ENCODE data around the gene BAK1.

Gene BAK1

DNA sequence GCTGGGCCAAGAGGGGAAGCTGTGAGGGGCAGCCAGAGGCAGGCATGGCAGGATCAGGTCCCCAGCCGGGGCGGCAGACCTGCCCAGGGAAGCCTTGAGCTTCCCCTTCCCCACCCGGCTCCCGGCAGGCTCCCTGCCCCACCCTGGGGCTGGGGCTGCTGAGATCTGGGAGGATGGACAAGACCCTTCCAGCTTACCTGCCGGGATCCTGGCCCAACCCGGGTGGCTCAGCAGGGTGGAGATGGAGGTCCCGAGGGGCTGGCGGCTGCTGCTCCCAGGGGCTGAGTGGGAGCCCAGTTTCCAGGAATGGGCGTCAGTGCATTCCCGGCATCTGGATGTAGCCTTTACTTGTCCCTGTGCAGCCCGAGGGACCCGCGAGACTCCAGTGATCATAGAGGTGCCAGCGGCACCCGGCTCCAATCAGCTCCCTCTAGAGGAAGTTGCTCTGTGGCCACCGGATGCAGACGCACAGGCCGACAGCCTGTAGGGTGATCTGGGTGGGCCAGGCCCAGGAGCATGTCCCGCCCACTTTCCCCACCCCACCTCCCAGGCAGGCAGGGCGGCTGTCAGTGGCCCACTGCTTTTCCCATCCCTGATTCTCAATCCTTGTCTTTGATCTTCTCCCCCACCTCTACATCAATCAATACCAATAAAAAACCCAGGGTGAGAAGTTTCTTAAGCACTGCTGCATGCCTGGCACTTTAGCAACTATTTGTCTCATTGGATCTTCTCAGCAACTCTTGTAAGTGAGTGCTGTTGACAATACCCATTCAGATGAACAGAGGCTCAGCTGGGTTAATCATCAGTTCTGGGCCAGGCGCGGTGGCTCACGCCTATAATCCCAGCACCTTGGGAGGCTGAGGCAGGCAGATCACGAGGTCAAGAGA lies at the start of gene BAK1:
TSS of gene BAK1 (minus strand) at position 449 of the 887 bp plus-strand sequence. CDS start 2,672 bp downstream, outside the sequence.
- DNase-seq (ENCODE audit: extremely low spot score), result peak; percentile 94
- CTCF ChIA-PET, result interaction anchor here (0.6 to 18.3 kb wide), 21 partner anchors 7 to 447 kb away, joined by 3 to 231 read pairs (median 4); partner anchors contain the start of genes ITPR3 and UQCC2
- TF ChIP-seq, protein P1, sequence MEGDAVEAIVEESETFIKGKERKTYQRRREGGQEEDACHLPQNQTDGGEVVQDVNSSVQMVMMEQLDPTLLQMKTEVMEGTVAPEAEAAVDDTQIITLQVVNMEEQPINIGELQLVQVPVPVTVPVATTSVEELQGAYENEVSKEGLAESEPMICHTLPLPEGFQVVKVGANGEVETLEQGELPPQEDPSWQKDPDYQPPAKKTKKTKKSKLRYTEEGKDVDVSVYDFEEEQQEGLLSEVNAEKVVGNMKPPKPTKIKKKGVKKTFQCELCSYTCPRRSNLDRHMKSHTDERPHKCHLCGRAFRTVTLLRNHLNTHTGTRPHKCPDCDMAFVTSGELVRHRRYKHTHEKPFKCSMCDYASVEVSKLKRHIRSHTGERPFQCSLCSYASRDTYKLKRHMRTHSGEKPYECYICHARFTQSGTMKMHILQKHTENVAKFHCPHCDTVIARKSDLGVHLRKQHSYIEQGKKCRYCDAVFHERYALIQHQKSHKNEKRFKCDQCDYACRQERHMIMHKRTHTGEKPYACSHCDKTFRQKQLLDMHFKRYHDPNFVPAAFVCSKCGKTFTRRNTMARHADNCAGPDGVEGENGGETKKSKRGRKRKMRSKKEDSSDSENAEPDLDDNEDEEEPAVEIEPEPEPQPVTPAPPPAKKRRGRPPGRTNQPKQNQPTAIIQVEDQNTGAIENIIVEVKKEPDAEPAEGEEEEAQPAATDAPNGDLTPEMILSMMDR (IDR thresholded peaks at IDR 0.05; ENCODE audit: control extremely low read depth, extremely low read depth, low read depth, missing control alignments), result peak; percentile 48
- POLR2A ChIA-PET, result interaction anchor here (0.6 kb wide), 1 partner anchor 10 kb away, joined by 3 read pairs; no protein-coding TSS in a partner anchor

DNA sequence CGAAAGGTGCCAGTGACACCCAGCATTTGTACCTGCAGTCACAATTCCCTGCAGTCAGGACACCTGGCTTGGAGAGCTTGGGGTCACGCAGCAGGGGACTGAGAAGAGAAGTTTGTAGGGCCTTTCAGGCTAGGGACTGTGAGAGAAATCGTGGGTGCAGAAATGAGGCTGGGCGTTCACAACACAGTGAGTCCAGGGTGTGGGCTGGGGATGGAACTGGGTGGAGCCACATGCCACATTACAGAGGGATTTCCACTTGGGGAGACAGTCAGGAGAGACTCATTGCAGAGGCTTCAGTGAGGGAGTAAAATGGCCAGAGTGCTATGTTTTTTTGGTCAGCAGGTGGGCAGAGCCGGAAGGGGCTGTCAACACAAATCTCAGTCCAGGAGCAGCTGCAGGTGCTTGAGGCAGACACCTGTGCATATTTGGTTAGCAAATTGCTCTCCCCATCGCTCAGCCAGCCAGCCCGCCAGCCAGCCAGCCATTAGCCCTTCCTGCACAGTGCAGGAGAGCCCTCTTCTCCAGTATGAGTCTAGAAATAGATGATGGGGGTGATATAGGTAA lies 48.4 kb upstream of the BAK1 start:
- ChIA-PET CTCF (no interaction called here), POLR2A (no interaction called here)
- TF ChIP-seq, protein P1 (IDR thresholded peaks at IDR 0.05; ENCODE audit: control extremely low read depth, extremely low read depth, low read depth, missing control alignments), result no peak
- no peak for DNase-seq (ENCODE audit: extremely low spot score)

DNA sequence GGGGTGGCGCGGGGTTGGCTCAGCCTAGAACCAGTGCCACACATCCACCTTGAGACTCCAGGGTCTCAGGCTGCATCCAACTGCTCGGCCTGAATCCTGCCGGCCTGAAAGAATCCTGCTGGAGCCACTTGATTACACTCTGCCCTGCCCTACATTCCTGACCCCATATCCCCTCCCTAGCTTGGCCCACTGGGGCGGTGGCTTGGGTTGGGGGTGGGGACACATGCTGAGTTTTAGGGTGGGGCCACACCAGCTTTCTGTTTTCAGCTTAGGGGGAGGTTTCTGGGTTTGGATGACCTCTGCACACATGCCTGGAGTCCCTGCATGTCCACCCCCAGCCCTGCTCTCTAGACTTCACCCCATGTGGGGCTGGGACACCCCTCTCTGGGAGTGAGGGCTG lies 47.8 kb upstream of the BAK1 start:
- TF ChIP-seq, protein P1 (IDR thresholded peaks at IDR 0.05; ENCODE audit: control extremely low read depth, extremely low read depth, low read depth, missing control alignments), result no peak
- DNase-seq (ENCODE audit: extremely low spot score), result no peak
- CTCF ChIA-PET, result interaction anchor here (6.8 kb wide), 1 partner anchor 20 kb away, joined by 26 read pairs; no protein-coding TSS in a partner anchor
- POLR2A ChIA-PET, result no interaction called here

DNA sequence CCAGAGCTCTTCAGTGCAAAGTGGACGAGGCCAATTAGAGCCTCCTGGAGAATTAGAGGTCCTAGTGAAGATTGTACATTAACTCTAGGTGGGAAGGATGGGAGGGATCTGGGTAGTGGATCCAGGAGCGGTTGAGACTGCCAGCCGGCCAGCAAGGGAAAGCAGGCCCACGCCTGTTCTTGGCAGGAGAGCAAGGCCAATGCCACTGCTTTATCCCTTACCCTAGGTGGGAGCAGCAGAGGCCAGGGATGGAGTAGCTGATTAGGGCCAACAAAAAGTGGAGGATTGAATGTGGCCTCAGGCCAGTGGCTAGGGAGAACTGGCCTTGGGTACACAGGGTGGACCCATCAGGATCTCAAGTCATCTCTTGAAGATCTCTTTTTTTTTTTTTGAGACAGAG lies 44.8 kb upstream of the BAK1 start:
- ChIA-PET POLR2A (no interaction called here), CTCF (interaction anchor here (1.4 to 6.8 kb wide), 2 partner anchors 17 to 75 kb away, joined by 5 to 26 read pairs; no protein-coding TSS in a partner anchor)
- TF ChIP-seq, protein P1 (IDR thresholded peaks at IDR 0.05; ENCODE audit: control extremely low read depth, extremely low read depth, low read depth, missing control alignments), result no peak
- no peak for DNase-seq (ENCODE audit: extremely low spot score)

DNA sequence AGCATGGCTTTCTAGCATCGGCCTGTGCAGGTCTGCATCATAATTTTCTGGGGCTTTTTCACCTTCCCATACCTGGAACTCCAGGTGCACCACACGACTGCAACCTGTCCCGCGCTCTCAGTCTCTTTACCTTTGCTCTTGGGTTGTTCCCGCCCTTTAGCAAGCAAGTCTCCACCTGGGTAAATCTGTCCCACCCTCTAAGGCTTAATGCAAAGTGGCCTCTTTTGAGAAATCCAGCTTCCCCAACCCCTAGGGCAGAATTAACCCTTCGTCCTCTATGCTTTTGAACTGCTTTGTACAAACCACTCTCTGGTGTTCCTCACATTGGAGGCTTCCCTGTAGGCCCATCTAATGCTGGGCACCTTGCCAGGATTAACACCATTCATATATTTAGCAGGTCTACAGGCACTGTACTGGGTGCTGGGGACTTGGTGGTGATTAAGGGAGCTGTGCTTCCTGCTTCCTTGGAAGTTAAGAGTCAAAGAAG lies 43.9 kb upstream of the BAK1 start:
- POLR2A ChIA-PET, result no interaction called here

More for the DNA sequence above, 43.9 kb upstream of the BAK1 start:
- no peak for DNase-seq (ENCODE audit: extremely low spot score)
- CTCF ChIA-PET, result interaction anchor here (1.4 to 6.8 kb wide), 5 partner anchors 8 to 76 kb away, joined by 4 to 26 read pairs (median 8); no protein-coding TSS in a partner anchor
- TF ChIP-seq, protein P1 (IDR thresholded peaks at IDR 0.05; ENCODE audit: control extremely low read depth, extremely low read depth, low read depth, missing control alignments), result no peak
